Glutamatergic neuron (in vitro differentiated cells): ENCODE results near the gene STAT5A. TPM values are rescaled to one million over a fixed set of nuclear protein-coding genes. Genes with fewer than 3 reads are reported as not detected.

Experiments
- DNase-seq: peaks from one replicate; pipeline ENCODE4 v3.0.0; 2022
- H3K27ac Mint-ChIP-seq: one replicate; pipeline ENCODE4 v1.8.0; 2020; ENCODE audit warnings: mild to moderate bottlenecking, mixed read lengths, inconsistent platforms; ENCODE audit not compliant: unreplicated experiment
- H3K27me3 Mint-ChIP-seq: one replicate; pipeline ENCODE4 v1.8.0; 2020; ENCODE audit warnings: mild to moderate bottlenecking, moderate library complexity, mixed read lengths, inconsistent platforms; ENCODE audit not compliant: unreplicated experiment
- H3K36me3 Mint-ChIP-seq: one replicate; pipeline ENCODE4 v1.8.0; 2020; ENCODE audit warnings: mild to moderate bottlenecking, mixed read lengths, inconsistent platforms; ENCODE audit not compliant: unreplicated experiment
- H3K4me1 Mint-ChIP-seq: one replicate; pipeline ENCODE4 v1.8.0; 2020; ENCODE audit warnings: mild to moderate bottlenecking, low read depth, mixed read lengths, inconsistent platforms; ENCODE audit not compliant: unreplicated experiment
- H3K4me3 Mint-ChIP-seq: one replicate; pipeline ENCODE4 v1.8.0; 2020; ENCODE audit warnings: mild to moderate bottlenecking, mixed read lengths, inconsistent platforms; ENCODE audit not compliant: unreplicated experiment
- H3K9me3 Mint-ChIP-seq: one replicate; pipeline ENCODE4 v1.8.0; 2020; ENCODE audit warnings: mild to moderate bottlenecking, moderate library complexity, mixed read lengths, inconsistent platforms; ENCODE audit not compliant: unreplicated experiment
- total RNA-seq: library from RNA; stranded (reverse); fragmentation: NEBNext Ultra II Directional; extraction: Animal tissue kit (Norgen Biotek cat#: 25700); gene quantifications from one replicate; pipeline ENCODE4 v1.2.1, GENCODE V29; 2021; ENCODE audit not compliant: unreplicated experiment
- TF ChIP-seq, protein P1 (sequence below): fragments of 200-600 bp; sonication (generic); IDR thresholded peaks from one replicate; pipeline ENCODE4 v1.5.0; 2021; ENCODE audit not compliant: partially characterized antibody, unreplicated experiment

Gene STAT5A
- total RNA-seq, 1 donor from 2014 or later = 3.4 TPM

DNA sequence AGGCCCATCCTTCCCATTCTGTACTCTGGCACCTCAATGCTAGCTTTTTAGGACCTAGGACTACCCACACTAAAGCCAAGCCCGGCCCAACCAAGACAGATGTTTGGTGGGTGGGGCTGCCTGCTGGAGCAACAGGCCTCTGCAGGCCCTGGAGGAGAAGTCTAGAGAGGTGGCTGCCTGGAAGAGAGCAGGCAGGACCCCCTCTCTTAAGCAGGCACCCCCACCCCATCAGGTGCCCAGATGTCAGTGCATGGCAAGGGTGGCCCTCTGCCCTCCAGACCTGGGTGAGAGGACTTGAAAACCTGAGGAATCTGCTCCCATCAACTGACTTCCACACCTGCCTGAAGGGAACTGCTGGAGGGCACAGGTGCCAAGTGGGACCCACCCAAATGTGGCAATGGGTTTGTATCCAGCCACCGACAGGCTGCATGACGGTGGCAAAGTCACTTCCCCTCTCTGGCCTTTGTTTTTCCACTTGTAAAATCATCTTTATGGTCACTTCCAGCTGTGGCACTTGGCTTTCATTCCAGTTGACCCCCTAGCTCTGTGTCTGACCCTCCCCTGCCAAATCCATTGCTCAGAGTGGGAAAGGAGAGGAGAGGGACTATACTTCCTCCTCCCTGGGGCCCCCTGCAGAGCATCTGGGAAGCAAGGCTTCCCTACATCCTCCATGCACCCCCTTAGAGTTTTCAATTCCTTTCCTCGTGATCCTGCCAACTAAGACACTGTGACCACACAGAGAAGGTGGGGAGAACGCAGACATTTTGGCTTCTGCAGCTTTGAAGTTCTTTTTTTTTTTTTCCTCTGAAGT, 1.7 kb upstream of the STAT5A start:
- Mint-ChIP-seq H3K27ac (no peak overlapping the region), H3K4me1 (peaks cover 6% of the 10 kb centered on the region), H3K36me3 (no peaks in the 10 kb centered on the region), H3K27me3 (peaks cover 4% of the 10 kb centered on the region), H3K9me3 (peaks cover 2% of the 10 kb centered on the region), H3K4me3 (peak overlapping the region; percentile 41)
- no peak for DNase-seq
- TF ChIP-seq, protein P1, sequence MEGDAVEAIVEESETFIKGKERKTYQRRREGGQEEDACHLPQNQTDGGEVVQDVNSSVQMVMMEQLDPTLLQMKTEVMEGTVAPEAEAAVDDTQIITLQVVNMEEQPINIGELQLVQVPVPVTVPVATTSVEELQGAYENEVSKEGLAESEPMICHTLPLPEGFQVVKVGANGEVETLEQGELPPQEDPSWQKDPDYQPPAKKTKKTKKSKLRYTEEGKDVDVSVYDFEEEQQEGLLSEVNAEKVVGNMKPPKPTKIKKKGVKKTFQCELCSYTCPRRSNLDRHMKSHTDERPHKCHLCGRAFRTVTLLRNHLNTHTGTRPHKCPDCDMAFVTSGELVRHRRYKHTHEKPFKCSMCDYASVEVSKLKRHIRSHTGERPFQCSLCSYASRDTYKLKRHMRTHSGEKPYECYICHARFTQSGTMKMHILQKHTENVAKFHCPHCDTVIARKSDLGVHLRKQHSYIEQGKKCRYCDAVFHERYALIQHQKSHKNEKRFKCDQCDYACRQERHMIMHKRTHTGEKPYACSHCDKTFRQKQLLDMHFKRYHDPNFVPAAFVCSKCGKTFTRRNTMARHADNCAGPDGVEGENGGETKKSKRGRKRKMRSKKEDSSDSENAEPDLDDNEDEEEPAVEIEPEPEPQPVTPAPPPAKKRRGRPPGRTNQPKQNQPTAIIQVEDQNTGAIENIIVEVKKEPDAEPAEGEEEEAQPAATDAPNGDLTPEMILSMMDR = no peak

DNA sequence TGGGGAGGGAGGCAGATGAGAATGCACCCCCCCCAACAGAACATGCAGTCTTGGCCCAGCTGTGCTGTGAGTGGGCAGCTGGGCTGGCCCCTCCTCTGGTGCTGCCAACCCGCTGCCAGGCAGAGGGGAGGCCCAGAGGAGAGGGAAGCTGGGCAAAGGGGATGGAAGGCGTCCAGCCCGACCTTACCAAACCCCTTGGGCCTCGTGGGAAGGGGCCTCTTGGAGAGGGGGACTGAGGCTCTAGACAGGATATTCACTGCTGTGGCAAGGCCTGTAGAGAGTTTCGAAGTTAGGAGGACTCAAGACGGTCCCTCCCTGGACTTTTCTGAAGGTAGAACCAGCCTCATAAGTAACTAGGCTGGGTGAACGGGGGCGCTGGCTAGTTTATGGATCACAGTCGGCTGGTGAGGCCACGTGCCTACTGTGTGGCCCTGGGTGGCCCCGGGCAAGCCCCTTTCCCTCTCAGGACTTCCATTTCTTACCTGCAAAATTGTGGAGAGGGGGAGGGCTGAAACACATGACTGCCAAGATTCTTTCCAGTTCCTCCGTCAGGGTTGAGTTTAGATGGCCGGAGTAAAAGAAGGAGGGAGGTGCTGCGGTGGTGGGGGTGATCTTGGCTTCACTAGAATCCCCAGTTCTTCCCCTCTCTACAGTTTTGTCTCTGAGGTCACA, 857 bp upstream of the STAT5A start:
- DNase-seq = no peak
- peaks cover 9% of the 10 kb centered on the region for H3K4me1 Mint-ChIP-seq
- H3K4me3 Mint-ChIP-seq = peak overlapping the region; percentile 79
- H3K27ac Mint-ChIP-seq = no peak overlapping the region
- TF ChIP-seq, protein P1 = no peak
- no peaks in the 10 kb centered on the region for H3K36me3 Mint-ChIP-seq
- H3K9me3 Mint-ChIP-seq = peaks cover 2% of the 10 kb centered on the region
- peaks cover 4% of the 10 kb centered on the region for H3K27me3 Mint-ChIP-seq

DNA sequence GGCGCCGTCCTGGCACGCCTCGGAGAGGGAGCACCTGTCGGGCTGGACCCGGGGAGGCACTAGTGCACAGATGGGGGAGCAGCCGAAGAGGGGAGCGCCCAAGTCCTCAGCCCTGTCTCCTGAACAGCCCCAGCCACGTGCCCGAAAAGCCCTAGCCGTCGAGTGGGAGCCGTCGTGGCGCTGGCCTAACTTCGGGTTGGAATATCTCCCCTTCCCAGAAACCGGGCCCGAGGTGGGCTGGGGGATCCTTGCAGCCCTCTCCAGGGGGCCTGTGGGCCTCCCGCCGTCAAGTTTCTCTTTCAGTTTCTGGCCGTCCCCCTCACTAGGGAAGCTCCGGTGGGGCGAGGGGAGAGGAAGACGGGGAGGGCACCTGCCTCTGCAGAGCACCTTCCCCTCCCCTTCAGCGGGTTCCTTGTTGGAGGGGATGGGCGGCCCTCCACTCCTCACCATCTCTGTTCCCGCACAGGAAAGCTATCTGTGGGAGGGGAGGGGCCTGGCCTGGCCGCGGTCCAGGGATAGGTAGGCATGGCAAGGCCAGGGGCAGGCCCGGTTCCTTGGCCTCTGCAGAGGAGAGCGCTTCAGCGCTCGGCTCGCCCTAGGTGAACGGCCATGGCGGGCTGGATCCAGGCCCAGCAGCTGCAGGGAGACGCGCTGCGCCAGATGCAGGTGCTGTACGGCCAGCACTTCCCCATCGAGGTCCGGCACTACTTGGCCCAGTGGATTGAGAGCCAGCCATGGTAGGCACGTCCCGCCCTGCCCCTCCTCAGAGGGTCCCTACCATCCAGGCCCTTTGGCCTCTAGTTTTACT, 709 bp downstream of the STAT5A start:
- peaks cover 9% of the 10 kb centered on the region for H3K4me1 Mint-ChIP-seq
- peaks cover 4% of the 10 kb centered on the region for H3K27me3 Mint-ChIP-seq
- peak; percentile 34 for DNase-seq
- H3K36me3 Mint-ChIP-seq = no peaks in the 10 kb centered on the region
- TF ChIP-seq, protein P1 = no peak
- H3K9me3 Mint-ChIP-seq = no peaks in the 10 kb centered on the region
- no peak overlapping the region for H3K27ac Mint-ChIP-seq
- H3K4me3 Mint-ChIP-seq = no peak overlapping the region

DNA sequence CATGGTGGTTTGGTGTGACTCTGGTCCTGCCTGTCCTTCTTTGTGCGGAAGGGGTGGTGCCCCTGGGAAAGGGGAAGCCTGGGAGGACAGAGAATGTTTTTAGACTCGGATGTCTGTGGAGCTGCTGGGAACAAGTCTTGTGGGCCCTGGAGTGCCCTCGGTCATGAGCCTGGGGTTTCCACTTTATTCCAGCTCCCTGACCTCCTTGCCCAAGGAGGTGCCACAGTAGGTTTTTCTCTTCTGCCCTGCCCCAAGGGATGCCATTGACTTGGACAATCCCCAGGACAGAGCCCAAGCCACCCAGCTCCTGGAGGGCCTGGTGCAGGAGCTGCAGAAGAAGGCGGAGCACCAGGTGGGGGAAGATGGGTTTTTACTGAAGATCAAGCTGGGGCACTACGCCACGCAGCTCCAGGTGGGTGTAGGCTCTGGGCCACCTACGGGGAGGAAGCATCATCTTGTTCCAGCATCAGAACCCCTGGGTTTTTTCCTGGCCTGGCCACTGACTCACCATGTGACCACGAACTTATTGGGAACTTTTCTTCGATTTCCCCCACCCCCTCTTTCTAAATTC, 1.4 kb downstream of the STAT5A start:
- Mint-ChIP-seq H3K9me3 (no peaks in the 10 kb centered on the region), H3K4me3 (no peak overlapping the region), H3K36me3 (no peaks in the 10 kb centered on the region), H3K27ac (no peak overlapping the region), H3K4me1 (peaks cover 9% of the 10 kb centered on the region), H3K27me3 (peaks cover 4% of the 10 kb centered on the region)
- DNase-seq = no peak
- TF ChIP-seq, protein P1 = no peak
